PC-9 (cell line): Measurements from ENCODE around the gene PODXL2.

Experiments used
- EZH2 ChIP-seq: fragments of 200-600 bp; sonication (generic); IDR thresholded peaks from 2 replicates; pipeline ENCODE4 v1.8.0; 2017; ENCODE audit warnings: antibody characterized with exemption, low read depth
- TF ChIP-seq, protein P1 (sequence below): fragments of 200-600 bp; sonication (generic); conservative IDR thresholded peaks from 2 replicates; pipeline ENCODE4 v1.6.1; 2017; ENCODE audit warnings: mixed run types, antibody characterized with exemption, mild to moderate bottlenecking, moderate library complexity

- no peak for TF ChIP-seq EZH2
- TF ChIP-seq, protein P1, sequence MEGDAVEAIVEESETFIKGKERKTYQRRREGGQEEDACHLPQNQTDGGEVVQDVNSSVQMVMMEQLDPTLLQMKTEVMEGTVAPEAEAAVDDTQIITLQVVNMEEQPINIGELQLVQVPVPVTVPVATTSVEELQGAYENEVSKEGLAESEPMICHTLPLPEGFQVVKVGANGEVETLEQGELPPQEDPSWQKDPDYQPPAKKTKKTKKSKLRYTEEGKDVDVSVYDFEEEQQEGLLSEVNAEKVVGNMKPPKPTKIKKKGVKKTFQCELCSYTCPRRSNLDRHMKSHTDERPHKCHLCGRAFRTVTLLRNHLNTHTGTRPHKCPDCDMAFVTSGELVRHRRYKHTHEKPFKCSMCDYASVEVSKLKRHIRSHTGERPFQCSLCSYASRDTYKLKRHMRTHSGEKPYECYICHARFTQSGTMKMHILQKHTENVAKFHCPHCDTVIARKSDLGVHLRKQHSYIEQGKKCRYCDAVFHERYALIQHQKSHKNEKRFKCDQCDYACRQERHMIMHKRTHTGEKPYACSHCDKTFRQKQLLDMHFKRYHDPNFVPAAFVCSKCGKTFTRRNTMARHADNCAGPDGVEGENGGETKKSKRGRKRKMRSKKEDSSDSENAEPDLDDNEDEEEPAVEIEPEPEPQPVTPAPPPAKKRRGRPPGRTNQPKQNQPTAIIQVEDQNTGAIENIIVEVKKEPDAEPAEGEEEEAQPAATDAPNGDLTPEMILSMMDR, result no peak
These were observed 20.6 kb upstream of the PODXL2 start for GRCh38 chr3:127608362-127608718.
